Keratinocyte (primary cell): Measurements from ENCODE around the gene FAM13A.

Source experiments
- CTCF ChIP-seq, 3 experiments: IDR thresholded peaks in 1 of 3; conservative IDR thresholded peaks in 1 of 3; optimal IDR thresholded peaks in 1 of 3; 2 replicates in 2 of 3; 3 replicates in 1 of 3; pipeline versions ENCODE3 to v1.5.1; 2011; ENCODE audit warnings: low read length in 3 of 3, mild to moderate bottlenecking in 3 of 3, moderate library complexity in 2 of 3, control low read depth in 1 of 3, inconsistent platforms in 1 of 3; ENCODE audit not compliant: insufficient read depth in 2 of 3; ENCODE audit errors: extremely low read depth in 1 of 3
- EZH2 ChIP-seq: IDR thresholded peaks from one replicate; pipeline ENCODE4 v1.6.1; 2012; ENCODE audit warnings: inconsistent platforms, mild to moderate bottlenecking, low read length, moderate library complexity

GRCh38 chr4:88725143-88725542 lies 331.8 kb downstream of the FAM13A start:
- TF ChIP-seq CTCF (optimal IDR thresholded peaks at IDR 0.05 in 1 of 3, IDR thresholded peaks at IDR 0.05 in 1 of 3, conservative IDR thresholded peaks at IDR 0.05 in 1 of 3; ENCODE audit: extremely low read depth in 1 of 3, insufficient read depth in 2 of 3, low read length in 3 of 3) = no peak
- no peak for TF ChIP-seq EZH2
